HEK293 (cell line): ENCODE results near the gene RHBDF2.
A peak's percentile ranks its signal among the peaks of the same experiment; 100 is the strongest.

Source experiments
- CTCF ChIA-PET: fragments of 350-600 bp; formaldehyde crosslinking; extraction: SDS; loops from one replicate; lab custom pipeline; 2021; ENCODE audit warnings: antibody characterized with exemption; lab: Yijun Ruan, JAX
- POLR2A ChIA-PET: fragments of 300-600 bp; formaldehyde crosslinking; extraction: SDS; loops from one replicate; lab custom pipeline; 2020; ENCODE audit warnings: antibody characterized with exemption, inconsistent platforms; lab: Yijun Ruan, JAX
- H3K27ac ChIP-seq: fragments of 200-500 bp; sonication (Bioruptor generic); 2 replicates; pipeline ENCODE4 v1.5.1; 2014; ENCODE audit warnings: low read depth, low read length, control low read depth, inconsistent platforms; ENCODE audit errors: extremely low read depth
- H3K36me3 ChIP-seq, 2 experiments: fragments of 200-500 bp in 1 of 2; sonication (Bioruptor generic) in 1 of 2; 1 replicate in 1 of 2; 2 replicates in 1 of 2; pipeline ENCODE4 v1.5.1; 2014 to 2017; ENCODE audit warnings: inconsistent platforms in 2 of 2, low read length in 2 of 2; ENCODE audit not compliant: control insufficient read depth in 2 of 2, insufficient read depth in 1 of 2
- H3K4me1 ChIP-seq: fragments of 200-500 bp; sonication (Bioruptor generic); 2 replicates; pipeline ENCODE4 v1.5.1; 2014; ENCODE audit warnings: mild to moderate bottlenecking, low read length, inconsistent platforms; ENCODE audit not compliant: control insufficient read depth, insufficient read depth
- H3K4me3 ChIP-seq: 2 replicates; pipeline ENCODE4 v1.5.1; 2011; ENCODE audit warnings: low read depth, mild to moderate bottlenecking, control low read depth, low read length, moderate library complexity
- H3K9me3 ChIP-seq: fragments of 200-500 bp; sonication (Bioruptor generic); 2 replicates; pipeline ENCODE4 v1.5.1; 2014; ENCODE audit warnings: low read depth, low read length, inconsistent platforms; ENCODE audit not compliant: control insufficient read depth, insufficient read depth
- CTCF ChIP-seq: fragments of 450-650 bp; formaldehyde crosslinking; IDR thresholded peaks from 2 replicates; pipeline ENCODE4 v1.5.1; 2016; ENCODE audit warnings: missing biosample characterization, missing genetic modification characterization
- GLIS2 ChIP-seq: fragments of 450-650 bp; formaldehyde crosslinking; IDR thresholded peaks from 2 replicates; pipeline ENCODE4 v1.5.1; 2016; ENCODE audit warnings: missing biosample characterization, missing genetic modification characterization
- PATZ1 ChIP-seq: fragments of 450-650 bp; formaldehyde crosslinking; IDR thresholded peaks from 2 replicates; pipeline ENCODE4 v1.5.1; 2016; ENCODE audit warnings: missing biosample characterization, missing genetic modification characterization
- ZBTB11 ChIP-seq: fragments of 450-650 bp; formaldehyde crosslinking; conservative IDR thresholded peaks from 2 replicates; pipeline ENCODE4 v1.5.1; 2016; ENCODE audit warnings: low read depth, missing biosample characterization, missing genetic modification characterization
- ZBTB48 ChIP-seq: fragments of 450-650 bp; formaldehyde crosslinking; IDR thresholded peaks from 2 replicates; pipeline ENCODE4 v1.5.1; 2016; ENCODE audit warnings: missing biosample characterization, missing genetic modification characterization
- ZNF214 ChIP-seq: fragments of 450-650 bp; formaldehyde crosslinking; IDR thresholded peaks from 2 replicates; pipeline ENCODE4 v1.5.1; 2017; ENCODE audit warnings: missing biosample characterization, mild to moderate bottlenecking, missing genetic modification characterization, borderline replicate concordance
- ZNF221 ChIP-seq: fragments of 450-650 bp; formaldehyde crosslinking; IDR thresholded peaks from 2 replicates; pipeline ENCODE4 v1.5.1; 2017; ENCODE audit warnings: missing biosample characterization, missing genetic modification characterization, borderline replicate concordance
- ZNF366 ChIP-seq: fragments of 450-650 bp; formaldehyde crosslinking; conservative IDR thresholded peaks from 2 replicates; pipeline ENCODE4 v1.5.1; 2016; ENCODE audit warnings: missing biosample characterization, missing genetic modification characterization
- ZNF654 ChIP-seq: fragments of 450-650 bp; formaldehyde crosslinking; IDR thresholded peaks from 2 replicates; pipeline ENCODE4 v1.5.1; 2016; ENCODE audit warnings: low read depth, missing biosample characterization, missing genetic modification characterization
- ZNF791 ChIP-seq: fragments of 450-650 bp; formaldehyde crosslinking; IDR thresholded peaks from 2 replicates; pipeline ENCODE4 v1.5.1; 2016; ENCODE audit warnings: missing biosample characterization, missing genetic modification characterization
- TF ChIP-seq, protein P1 (sequence below): fragments of 450-650 bp; IDR thresholded peaks from 2 replicates; pipeline ENCODE4 v1.5.1; 2018; ENCODE audit warnings: missing biosample characterization, mild to moderate bottlenecking, missing genetic modification characterization
- TF ChIP-seq, protein P2 (sequence below): fragments of 450-650 bp; formaldehyde crosslinking; IDR thresholded peaks from 2 replicates; pipeline ENCODE4 v1.5.1; 2016; ENCODE audit warnings: missing biosample characterization, missing genetic modification characterization

RHBDF2 gene

DNA sequence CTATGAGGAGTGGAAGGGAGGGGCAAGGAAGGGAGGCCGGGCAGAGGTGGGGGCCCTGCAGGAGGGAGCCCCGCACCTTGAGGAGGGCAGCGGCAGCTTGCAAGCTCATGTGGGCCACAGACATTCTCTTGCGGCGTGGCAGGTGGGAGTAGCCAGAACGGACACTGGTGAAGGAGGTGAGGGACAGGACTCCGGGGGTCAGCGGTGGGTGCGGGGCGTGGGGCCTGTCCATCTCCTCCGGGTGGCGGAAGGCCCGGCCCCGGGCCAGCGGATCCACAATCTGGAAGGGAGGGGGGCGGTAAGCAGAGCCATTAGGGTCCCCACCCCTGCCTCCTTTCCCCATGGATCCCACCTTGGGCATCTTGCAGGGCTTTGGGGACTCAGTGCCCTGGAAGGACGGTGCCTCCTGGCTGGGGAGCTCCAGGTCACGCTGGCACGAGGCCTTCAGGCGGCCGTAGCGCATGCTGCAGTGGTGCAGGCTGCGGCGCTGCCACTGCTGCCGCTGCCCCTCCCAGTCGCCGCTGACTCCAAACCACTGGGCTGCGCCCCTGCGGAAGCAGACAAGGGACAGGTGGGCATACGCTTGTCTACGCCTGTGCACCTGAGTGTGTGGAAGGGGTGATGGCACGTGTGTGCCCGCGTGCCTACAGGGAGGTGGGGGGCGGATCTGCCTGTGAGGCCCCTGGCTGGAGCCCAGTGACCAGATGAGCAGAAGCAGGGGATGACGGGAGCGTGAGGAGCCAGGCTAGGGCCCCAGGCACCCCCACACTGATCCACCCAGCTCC is 22.3 kb downstream of the RHBDF2 start:
- Histone ChIP-seq H3K36me3 (no peaks in the 10 kb centered on the region), H3K9me3 (no peaks in the 10 kb centered on the region), H3K4me3 (no peak overlapping the region), H3K4me1 (no peaks in the 10 kb centered on the region), H3K27ac (no peak overlapping the region)
- ChIA-PET CTCF (interaction anchor here (1.5 to 4.2 kb wide), 3 partner anchors 12 to 25 kb away, joined by 4 to 24 read pairs (median 6); partner anchors contain the start of gene AANAT), POLR2A (no interaction called here)
- TF ChIP-seq GLIS2 (tag by site-specific recombination), result peak; percentile 25; the same call in 1 of the 2 replicates
- TF ChIP-seq, protein P1, sequence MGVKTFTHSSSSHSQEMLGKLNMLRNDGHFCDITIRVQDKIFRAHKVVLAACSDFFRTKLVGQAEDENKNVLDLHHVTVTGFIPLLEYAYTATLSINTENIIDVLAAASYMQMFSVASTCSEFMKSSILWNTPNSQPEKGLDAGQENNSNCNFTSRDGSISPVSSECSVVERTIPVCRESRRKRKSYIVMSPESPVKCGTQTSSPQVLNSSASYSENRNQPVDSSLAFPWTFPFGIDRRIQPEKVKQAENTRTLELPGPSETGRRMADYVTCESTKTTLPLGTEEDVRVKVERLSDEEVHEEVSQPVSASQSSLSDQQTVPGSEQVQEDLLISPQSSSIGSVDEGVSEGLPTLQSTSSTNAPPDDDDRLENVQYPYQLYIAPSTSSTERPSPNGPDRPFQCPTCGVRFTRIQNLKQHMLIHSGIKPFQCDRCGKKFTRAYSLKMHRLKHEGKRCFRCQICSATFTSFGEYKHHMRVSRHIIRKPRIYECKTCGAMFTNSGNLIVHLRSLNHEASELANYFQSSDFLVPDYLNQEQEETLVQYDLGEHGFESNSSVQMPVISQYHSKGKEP (tag by site-specific recombination), result no peak

GRCh38 chr17:76478097-76478496 is 23.1 kb downstream of the RHBDF2 start:
- no peaks in the 10 kb centered on the region for H3K9me3 ChIP-seq
- ChIA-PET CTCF (interaction anchor here (1.2 to 4.2 kb wide), 6 partner anchors 11 to 79 kb away, joined by 3 to 24 read pairs (median 4); partner anchors contain the start of gene AANAT), POLR2A (interaction anchor here (1.2 to 1.6 kb wide), 2 partner anchors 8 to 124 kb away, joined by 3 read pairs; partner anchors contain the start of gene PRPSAP1)
- no peak overlapping the region for H3K4me3 ChIP-seq
- TF ChIP-seq ZBTB11 (tag by site-specific recombination) (no peak), ZNF366 (tag by site-specific recombination) (no peak), ZNF221 (tag by site-specific recombination) (no peak), ZBTB48 (tag by site-specific recombination) (no peak), ZNF654 (tag by site-specific recombination) (no peak), PATZ1 (tag by site-specific recombination) (no peak), CTCF (tag by site-specific recombination) (no peak), ZNF214 (tag by site-specific recombination) (no peak), ZNF791 (tag by site-specific recombination) (no peak)
- TF ChIP-seq, protein P2, sequence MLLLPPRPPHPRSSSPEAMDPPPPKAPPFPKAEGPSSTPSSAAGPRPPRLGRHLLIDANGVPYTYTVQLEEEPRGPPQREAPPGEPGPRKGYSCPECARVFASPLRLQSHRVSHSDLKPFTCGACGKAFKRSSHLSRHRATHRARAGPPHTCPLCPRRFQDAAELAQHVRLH (tag by site-specific recombination), result no peak
- peaks cover 0 to 3% of the 10 kb centered on the region in 2 experiments; a peak in 1 of 3 replicates for H3K36me3 ChIP-seq
- H3K27ac ChIP-seq, result no peak overlapping the region
- no peaks in the 10 kb centered on the region for H3K4me1 ChIP-seq
